HG03103 (cell line): Measurements from ENCODE around the gene NEB.
"Not testable (repeated sequence)": the region's sequence is repeated elsewhere in the genome, so short reads cannot be mapped to it uniquely, and the experiment has no call there.

Experiments used
- ATAC-seq: cut with Tn5 transposase; IDR thresholded peaks from one replicate; pipeline ENCODE4 v1.9.1; 2021; ENCODE audit warnings: low read depth; ENCODE audit not compliant: unreplicated experiment

The NEB gene

GRCh38 chr2:151620761-151621160 is 113.5 kb downstream of the NEB start:
- no peak for ATAC-seq

- ATAC-seq: no peak
Measured at GRCh38 chr2:151619337-151619989, 114.8 kb downstream of the NEB start.

- no peak for ATAC-seq
Measured at GRCh38 chr2:151616760-151617339, 117.4 kb downstream of the NEB start.

GRCh38 chr2:151614606-151615306 is 119.5 kb downstream of the NEB start:
- peak; percentile 61 for ATAC-seq

GRCh38 chr2:151614159-151614558 is 120.1 kb downstream of the NEB start:
- ATAC-seq: no peak

GRCh38 chr2:151611351-151611750 is 122.9 kb downstream of the NEB start:
- no peak for ATAC-seq

GRCh38 chr2:151610310-151610709 is 124.0 kb downstream of the NEB start:
- no peak for ATAC-seq

- ATAC-seq: no peak
Measured at GRCh38 chr2:151609705-151610104, 124.6 kb downstream of the NEB start.

- not testable (repeated sequence) for ATAC-seq
Measured at GRCh38 chr2:151607459-151608424, 126.5 kb downstream of the NEB start.

GRCh38 chr2:151603530-151603929 is 130.7 kb downstream of the NEB start:
- ATAC-seq: not testable (repeated sequence)

GRCh38 chr2:151602402-151602801 is 131.9 kb downstream of the NEB start:
- ATAC-seq: not testable (repeated sequence)

- ATAC-seq: peak; percentile 76
Measured at GRCh38 chr2:151601803-151602202, 132.5 kb downstream of the NEB start.

- ATAC-seq: not testable (repeated sequence)
Measured at GRCh38 chr2:151596903-151597608, 137.2 kb downstream of the NEB start.

- not testable (repeated sequence) for ATAC-seq
Measured at GRCh38 chr2:151591908-151592255, 142.4 kb downstream of the NEB start.

GRCh38 chr2:151591250-151591907 is 142.9 kb downstream of the NEB start:
- peak; percentile 54 for ATAC-seq

GRCh38 chr2:151581300-151581699 is 153.0 kb downstream of the NEB start:
- not testable (repeated sequence) for ATAC-seq

GRCh38 chr2:151580697-151581096 is 153.6 kb downstream of the NEB start:
- ATAC-seq: not testable (repeated sequence)

- no peak for ATAC-seq
Measured at GRCh38 chr2:151577116-151577515, 157.2 kb downstream of the NEB start.

GRCh38 chr2:151576080-151576479 is 158.2 kb downstream of the NEB start:
- ATAC-seq: no peak

GRCh38 chr2:151575338-151575737 is 158.9 kb downstream of the NEB start:
- no peak for ATAC-seq
